Kidney (tissue), 14 donors: ENCODE measurements around the gene ATG4B. TPM values are rescaled to one million over a fixed set of nuclear protein-coding genes. Genes with fewer than 3 reads are reported as not detected.

ENCODE experiments used
- DNase-seq, 5 donors: peaks; one replicate each; pipeline ENCODE4 v3.0.0-alpha.2; 2013 to 2020
- FAIRE-seq: peaks from 2 replicates; lab custom pipeline; 2012; peaks lifted over from hg19 to GRCh38; lab: Jason Lieb, UNC
- H3K27ac ChIP-seq, 2 donors: one replicate each; pipeline ENCODE4 v1.7.0; 2013; ENCODE audit warnings: low read depth in 2 of 2, low read length in 2 of 2, inconsistent platforms in 1 of 2
- H3K27me3 ChIP-seq: one replicate; pipeline ENCODE4 v1.7.1; 2013; ENCODE audit warnings: low read length, inconsistent platforms; ENCODE audit not compliant: control insufficient read depth, insufficient read depth
- H3K36me3 ChIP-seq, 3 donors: one replicate each; pipeline versions ENCODE4 v1.7.0 to v1.7.1; 2013; ENCODE audit warnings: low read length in 3 of 3, control low read depth in 1 of 3, inconsistent platforms in 1 of 3; ENCODE audit not compliant: insufficient read depth in 3 of 3, control insufficient read depth in 2 of 3
- H3K4me1 ChIP-seq, 3 donors: one replicate each; pipeline versions ENCODE4 v1.7.0 to v1.7.1; 2013; ENCODE audit warnings: low read length in 3 of 3, inconsistent platforms in 1 of 3, low read depth in 1 of 3; ENCODE audit not compliant: control insufficient read depth in 2 of 3, insufficient read depth in 2 of 3
- H3K4me3 ChIP-seq, 3 donors: one replicate each; pipeline versions ENCODE4 v1.7.0 to v1.8.1; 2013; ENCODE audit warnings: low read length in 3 of 3, control low read depth in 1 of 3, inconsistent platforms in 1 of 3
- H3K9ac ChIP-seq, 3 donors: one replicate each; pipeline versions ENCODE4 v1.7.0 to v1.7.1; 2013; ENCODE audit warnings: low read length in 3 of 3, control low read depth in 1 of 3, inconsistent platforms in 1 of 3
- H3K9me3 ChIP-seq, 3 donors: one replicate each; pipeline versions ENCODE4 v1.7.0 to v1.7.1; 2013; ENCODE audit warnings: low read length in 3 of 3, control low read depth in 1 of 3, inconsistent platforms in 1 of 3; ENCODE audit not compliant: control insufficient read depth in 2 of 3, insufficient read depth in 1 of 3
- CTCF ChIP-seq: IDR thresholded peaks from 3 replicates; pipeline ENCODE4 v1.5.1; 2012; ENCODE audit warnings: mild to moderate bottlenecking, moderate library complexity, borderline replicate concordance; ENCODE audit not compliant: insufficient read depth; ENCODE audit errors: extremely low read depth
- intact Hi-C: fragments of 100-400 bp; cut with DNase I; formaldehyde crosslinking; loops from one replicate; pipeline ENCODE4 v1.11.1; 2022
- polyA plus RNA-seq: library from polyadenylated mRNA; stranded (reverse); fragments of 350-450 nt; fragmentation: Illumina TruSeq; extraction: RNeasy Lipid Tissue Mini Kit (QIAGEN cat#74804); gene quantifications from one replicate; pipeline ENCODE4 v1.2.3, GENCODE V29; 2014; ENCODE audit warnings: low read depth, low replicate concordance; ENCODE audit not compliant: insufficient read depth
- total RNA-seq: library from RNA; stranded (reverse); fragmentation: NEBNext Ultra II Directional; extraction: Animal tissue kit (Norgen Biotek cat#: 25700); gene quantifications from one replicate; pipeline ENCODE4 v1.2.1, GENCODE V29; 2021
- donor health status: control.
- donor health status: control.
- donor health status: control.
- donor health status: control.
- donor health status: control.
- donor health status: DM: yes; HTN: yes; CAD: no.
- donor health status: Normal renal cell carcinoma (clear cell type).

The ATG4B gene
- total and polyA plus RNA-seq, 2 donors from 2014 or later, result 56.6 to 81.0 TPM

GRCh38 chr2:241706537-241706936, 69.0 kb downstream of the ATG4B start:
- DNase-seq (no peak), FAIRE-seq (no peak)
- Histone ChIP-seq H3K4me1 (peaks cover 0 to 7% (median 4%) of the 10 kb centered on the region in 3 donors), H3K36me3 (peaks cover 14 to 27% (median 18%) of the 10 kb centered on the region in 3 donors), H3K9ac (no peak overlapping the region), H3K4me3 (no peak overlapping the region), H3K27ac (no peak overlapping the region), H3K27me3 (no peaks in the 10 kb centered on the region), H3K9me3 (no peaks in the 10 kb centered on the region)
- intact Hi-C loops, result no loop called here
- TF ChIP-seq CTCF, result no peak

DNA sequence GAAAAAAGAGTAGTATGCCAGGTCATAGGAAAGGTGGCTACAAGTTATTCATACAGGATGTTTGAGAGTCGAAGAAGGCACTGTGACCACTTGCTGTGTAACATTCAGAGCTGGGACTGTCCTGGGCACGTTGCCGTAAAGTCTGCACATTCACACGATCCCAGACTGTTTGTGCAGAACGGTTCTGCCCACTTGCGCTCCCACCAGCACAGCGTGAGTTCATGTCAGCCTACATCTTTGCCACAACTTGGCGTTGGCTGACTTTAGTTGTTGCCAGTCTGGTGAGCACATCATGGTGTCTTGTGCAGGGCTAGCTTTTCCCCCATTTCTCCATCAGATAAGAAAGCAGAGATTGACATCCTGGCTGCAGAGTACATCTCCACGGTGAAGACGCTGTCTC, 71.4 kb downstream of the ATG4B start:
- intact Hi-C loops, result no loop called here
- Histone ChIP-seq H3K9ac (no peak overlapping the region), H3K27ac (no peak overlapping the region), H3K4me3 (no peak overlapping the region), H3K27me3 (no peaks in the 10 kb centered on the region), H3K4me1 (no peaks in the 10 kb centered on the region), H3K9me3 (no peaks in the 10 kb centered on the region), H3K36me3 (peaks cover 14 to 39% (median 28%) of the 10 kb centered on the region in 3 donors)
- DNase-seq (no peak), FAIRE-seq (no peak)
- TF ChIP-seq CTCF, result no peak

- H3K9me3 ChIP-seq, result peaks cover 0 to 2% (median 2%) of the 10 kb centered on the region in 3 donors
- intact Hi-C loops, result no loop called here
- H3K27ac ChIP-seq, result no peak overlapping the region
- TF ChIP-seq CTCF, result no peak
- FAIRE-seq (no peak), DNase-seq (no peak)
- no peaks in the 10 kb centered on the region for H3K4me1 ChIP-seq
- no peak overlapping the region for H3K9ac ChIP-seq
- H3K4me3 ChIP-seq, result no peak overlapping the region
- no peaks in the 10 kb centered on the region for H3K27me3 ChIP-seq
- H3K36me3 ChIP-seq, result peaks cover 14 to 29% (median 27%) of the 10 kb centered on the region in 3 donors
Observed at GRCh38 chr2:241719093-241719492, 81.6 kb downstream of the ATG4B start.

GRCh38 chr2:241720099-241720498, 82.6 kb downstream of the ATG4B start:
- no peaks in the 10 kb centered on the region for H3K4me1 ChIP-seq
- no peak for TF ChIP-seq CTCF
- FAIRE-seq, result no peak

More at GRCh38 chr2:241720099-241720498, 82.6 kb downstream of the ATG4B start:
- H3K36me3 ChIP-seq, result peaks cover 14 to 29% (median 26%) of the 10 kb centered on the region in 3 donors
- DNase-seq, result no peak
- no peak overlapping the region for H3K4me3 ChIP-seq
- no peak overlapping the region for H3K9ac ChIP-seq
- H3K27ac ChIP-seq, result no peak overlapping the region
- peaks cover 0 to 2% (median 0%) of the 10 kb centered on the region in 3 donors for H3K9me3 ChIP-seq
- intact Hi-C loops, result no loop called here
- H3K27me3 ChIP-seq, result no peaks in the 10 kb centered on the region
